Muscle of leg (tissue), 11 donors: ENCODE data around the gene ARHGEF2. TPM values are rescaled to one million over a fixed set of nuclear protein-coding genes. Genes with fewer than 3 reads are reported as not detected.
A peak's percentile ranks its signal among the peaks of the same experiment; 100 is the strongest.

ENCODE experiments used
- DNase-seq: peaks from one replicate; pipeline ENCODE4 v3.0.0; 2013
- H3K27ac ChIP-seq: one replicate; pipeline ENCODE4 v1.5.1; 2013; ENCODE audit warnings: mild to moderate bottlenecking, low read length, control low read depth
- H3K27me3 ChIP-seq: one replicate; pipeline ENCODE4 v1.6.1; 2013; ENCODE audit warnings: low read length; ENCODE audit not compliant: control insufficient read depth, insufficient read depth
- H3K36me3 ChIP-seq: one replicate; pipeline ENCODE4 v1.6.1; 2013; ENCODE audit warnings: low read length; ENCODE audit not compliant: control insufficient read depth, insufficient read depth
- H3K4me1 ChIP-seq: one replicate; pipeline ENCODE4 v1.6.1; 2013; ENCODE audit warnings: low read length; ENCODE audit not compliant: control insufficient read depth, insufficient read depth
- H3K4me3 ChIP-seq: one replicate; pipeline ENCODE4 v1.5.1; 2013; ENCODE audit warnings: low read length, control low read depth
- H3K9me3 ChIP-seq: replicated peaks from 2 replicates; pipeline ENCODE4 v1.6.1; 2013; ENCODE audit warnings: low read depth, low read length; ENCODE audit not compliant: control insufficient read depth
- WGBS: methylation state at CpG from one replicate; pipeline ENCODE4 v1.1.5; 2013; ENCODE audit warnings: missing lambda C conversion rate; ENCODE audit not compliant: insufficient coverage; 5-methylcytosine and 5-hydroxymethylcytosine counted together
- polyA plus RNA-seq, 8 donors: library from polyadenylated mRNA; unstranded; fragments of 120-200 nt; gene quantifications; one replicate each; pipeline versions ENCODE4 v1.2.1 to v1.2.3, GENCODE V29; 2013; ENCODE audit warnings: inconsistent platforms in 1 of 8, low replicate concordance in 1 of 8; ENCODE audit not compliant: insufficient read length in 8 of 8, insufficient read depth in 1 of 8
- total RNA-seq: library from RNA; stranded (reverse); fragments of 120-200 nt; gene quantifications from one replicate; pipeline ENCODE4 v1.2.4, GENCODE V29; 2013

Gene ARHGEF2
- total and polyA plus RNA-seq, 9 donors = 100 to 153 (median 139) TPM

DNA sequence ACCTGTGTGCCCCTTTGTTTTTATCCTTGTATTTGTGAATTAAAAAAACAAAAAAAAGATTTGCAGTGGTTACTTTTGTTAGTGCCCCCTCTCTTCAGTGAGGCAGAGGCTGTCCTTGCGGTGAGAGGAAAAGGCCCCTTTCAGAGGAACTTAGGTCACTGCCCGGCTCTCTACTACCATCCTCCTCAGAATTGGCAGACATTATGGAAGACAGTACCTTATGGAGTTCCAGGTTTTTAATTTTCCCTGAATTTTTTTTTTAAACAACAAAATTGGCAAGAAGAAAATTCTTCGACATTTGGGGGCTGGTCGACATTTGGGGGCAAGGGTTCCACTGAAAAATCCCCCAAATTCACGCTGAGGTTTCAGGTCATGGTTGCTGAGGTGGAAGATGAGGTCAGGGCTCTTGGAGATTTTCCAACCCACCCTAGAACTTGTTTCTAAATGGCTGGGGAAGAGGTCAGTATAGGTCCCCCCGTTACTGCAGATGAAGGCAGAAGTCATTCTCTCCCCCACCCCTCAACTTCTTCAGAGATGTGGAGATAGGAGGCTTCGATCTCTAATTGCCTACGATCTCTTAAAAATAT lies 31.6 kb downstream of the ARHGEF2 start:
- peaks cover 37% of the 10 kb centered on the region for H3K4me1 ChIP-seq

GRCh38 chr1:155944444-155944799 lies 33.9 kb downstream of the ARHGEF2 start:
- Histone ChIP-seq H3K27me3 (no peaks in the 10 kb centered on the region), H3K36me3 (peaks cover 34% of the 10 kb centered on the region), H3K4me1 (peaks cover 55% of the 10 kb centered on the region), H3K9me3 (no peaks in the 10 kb centered on the region), H3K4me3 (no peak overlapping the region), H3K27ac (no peak overlapping the region)
- DNase-seq = no peak
- WGBS = 26% methylated on average over 3 of the region's 6 CpGs

More for the DNA sequence above, 31.6 kb downstream of the ARHGEF2 start:
- no peaks in the 10 kb centered on the region for H3K27me3 ChIP-seq
- H3K9me3 ChIP-seq = no peaks in the 10 kb centered on the region
- peak overlapping the region; percentile 6 for H3K27ac ChIP-seq
- H3K4me3 ChIP-seq = no peak overlapping the region
- H3K36me3 ChIP-seq = peaks cover 56% of the 10 kb centered on the region
- DNase-seq = no peak
- 83% methylated on average over 1 of the region's 8 CpGs for WGBS

DNA sequence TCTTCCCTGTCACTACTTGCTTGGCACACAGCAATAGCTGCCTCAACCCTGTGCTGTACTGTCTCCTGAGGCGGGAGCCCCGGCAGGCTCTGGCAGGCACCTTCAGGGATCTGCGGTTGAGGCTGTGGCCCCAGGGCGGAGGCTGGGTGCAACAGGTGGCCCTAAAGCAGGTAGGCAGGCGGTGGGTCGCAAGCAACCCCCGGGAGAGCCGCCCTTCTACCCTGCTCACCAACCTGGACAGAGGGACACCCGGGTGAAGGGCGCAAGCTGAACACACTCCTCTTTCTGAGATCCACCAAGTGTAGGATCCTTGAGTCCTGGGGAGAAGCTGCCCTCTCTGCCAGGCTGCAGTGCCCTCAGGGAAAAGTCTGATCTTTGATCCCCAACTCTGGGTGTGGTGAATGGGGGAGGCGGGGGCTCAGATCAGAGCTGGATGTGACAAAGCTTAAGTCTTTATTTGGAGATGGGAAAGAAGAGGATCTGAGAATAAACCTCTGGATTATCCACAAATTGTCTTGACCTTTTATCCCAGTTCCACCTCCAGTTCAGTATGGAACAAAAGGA lies 35.7 kb downstream of the ARHGEF2 start:
- H3K4me1 ChIP-seq = peaks cover 60% of the 10 kb centered on the region
- DNase-seq = no peak
- no peak overlapping the region for H3K27ac ChIP-seq
- no peaks in the 10 kb centered on the region for H3K27me3 ChIP-seq
- no peak overlapping the region for H3K4me3 ChIP-seq
- H3K9me3 ChIP-seq = no peaks in the 10 kb centered on the region
- H3K36me3 ChIP-seq = peaks cover 20% of the 10 kb centered on the region
- WGBS = 76% methylated on average over 3 of the region's 11 CpGs

- no peaks in the 10 kb centered on the region for H3K9me3 ChIP-seq
- peak overlapping the region; percentile 80 for H3K27ac ChIP-seq
- no peak overlapping the region for H3K4me3 ChIP-seq
- H3K27me3 ChIP-seq = no peaks in the 10 kb centered on the region
- 77% methylated on average over 17 of the region's 29 CpGs for WGBS
- peaks cover 14% of the 10 kb centered on the region for H3K36me3 ChIP-seq
- DNase-seq = no peak
- H3K4me1 ChIP-seq = peaks cover 58% of the 10 kb centered on the region
Observed at GRCh38 chr1:155941845-155942531, 36.4 kb downstream of the ARHGEF2 start.

GRCh38 chr1:155940993-155941844 lies 37.1 kb downstream of the ARHGEF2 start, which contains the start of gene RXFP4:
TSS of gene RXFP4 (plus strand) at chr1:155941638. CDS start at chr1:155941710, 72 bp downstream.
- no peaks in the 10 kb centered on the region for H3K9me3 ChIP-seq
- peaks cover 6% of the 10 kb centered on the region for H3K36me3 ChIP-seq
- 43% methylated on average over 7 of the region's 11 CpGs for WGBS
- no peak within 1 kb of the TSS for H3K4me3 ChIP-seq
- no peak for DNase-seq
- peaks cover 56% of the 10 kb centered on the region for H3K4me1 ChIP-seq
- H3K27ac ChIP-seq = peak within 1 kb of the TSS; percentile 80
- H3K27me3 ChIP-seq = no peaks in the 10 kb centered on the region

GRCh38 chr1:155940482-155940992 lies 37.8 kb downstream of the ARHGEF2 start:
- Histone ChIP-seq H3K27ac (peak overlapping the region; percentile 80), H3K27me3 (no peaks in the 10 kb centered on the region), H3K4me3 (no peak overlapping the region), H3K9me3 (no peaks in the 10 kb centered on the region), H3K4me1 (peaks cover 50% of the 10 kb centered on the region), H3K36me3 (peaks cover 3% of the 10 kb centered on the region)
- WGBS = 53% methylated on average over 2 of the region's 4 CpGs
- DNase-seq = peak; percentile 61

- Histone ChIP-seq H3K4me3 (no peak overlapping the region), H3K9me3 (no peaks in the 10 kb centered on the region), H3K27ac (peak overlapping the region; percentile 47), H3K36me3 (peaks cover 4% of the 10 kb centered on the region), H3K27me3 (no peaks in the 10 kb centered on the region), H3K4me1 (peaks cover 48% of the 10 kb centered on the region)
- DNase-seq = peak; percentile 86
- no CpG with 5 or more reads among the region's 1 CpG for WGBS
Observed at GRCh38 chr1:155938220-155938627, 40.1 kb downstream of the ARHGEF2 start.

GRCh38 chr1:155934936-155935590 lies 43.3 kb downstream of the ARHGEF2 start:
- 86% methylated on average over 20 of the region's 24 CpGs for WGBS
- DNase-seq = peak; percentile 19

DNA sequence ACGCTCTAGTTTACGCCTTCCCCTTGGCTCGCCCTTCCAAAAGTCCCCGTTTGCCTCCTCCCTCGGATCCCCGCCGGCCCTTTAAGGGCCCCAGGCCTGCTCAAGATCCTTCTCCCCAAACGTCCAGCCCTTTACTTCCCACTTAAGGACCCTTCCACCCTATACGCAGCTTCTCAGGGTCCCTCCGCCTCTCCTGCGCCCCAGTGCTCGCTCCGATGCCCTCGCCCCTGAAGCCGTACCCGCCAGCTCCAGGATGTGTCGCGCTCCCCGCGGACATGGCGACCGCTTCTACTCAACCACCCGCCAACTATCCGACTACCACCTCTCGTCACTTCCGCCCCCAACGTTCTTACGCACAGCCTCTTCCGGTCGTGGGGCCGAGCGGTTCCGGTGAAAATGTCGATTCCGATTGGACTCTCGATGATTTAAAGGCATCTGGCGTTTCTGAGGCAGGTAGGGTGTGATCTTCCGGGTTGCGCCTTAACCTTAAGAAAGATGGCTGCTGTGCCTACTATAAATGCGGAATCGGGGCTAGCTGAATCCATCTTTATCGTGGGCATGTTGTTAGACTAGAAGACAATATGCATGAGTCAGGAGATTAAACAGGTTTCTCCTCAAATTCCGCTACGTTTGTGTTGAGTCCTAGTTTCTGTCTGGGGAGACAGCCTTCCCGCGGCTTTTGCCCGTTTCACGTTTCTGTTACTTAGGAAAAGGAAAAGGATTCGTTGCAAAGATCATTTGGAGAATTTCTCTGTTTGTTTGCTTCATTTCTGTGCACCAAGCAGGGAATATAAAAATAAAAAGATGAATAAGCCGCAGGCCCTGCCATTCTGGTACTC lies 44.0 kb downstream of the ARHGEF2 start, which contains the start of gene KHDC4:
Gene KHDC4 (minus strand): TSS at position 317 of the 839 bp plus-strand sequence. CDS start 40 bp downstream, at position 277.
- under 1% methylated on average over 38 of the region's 50 CpGs for WGBS
- peaks cover 30% of the 10 kb centered on the region for H3K4me1 ChIP-seq

More at GRCh38 chr1:155934936-155935590, 43.3 kb downstream of the ARHGEF2 start:
- peaks cover 27% of the 10 kb centered on the region for H3K36me3 ChIP-seq
- H3K27ac ChIP-seq = peak overlapping the region; percentile 83
- H3K9me3 ChIP-seq = no peaks in the 10 kb centered on the region
- no peaks in the 10 kb centered on the region for H3K27me3 ChIP-seq
- H3K4me1 ChIP-seq = peaks cover 32% of the 10 kb centered on the region
- peak overlapping the region; percentile 93 for H3K4me3 ChIP-seq

More for the DNA sequence above, 44.0 kb downstream of the ARHGEF2 start, which contains the start of gene KHDC4:
- Histone ChIP-seq H3K9me3 (no peaks in the 10 kb centered on the region), H3K36me3 (peaks cover 29% of the 10 kb centered on the region), H3K4me3 (peak within 1 kb of the TSS; percentile 93), H3K27me3 (no peaks in the 10 kb centered on the region), H3K27ac (peak within 1 kb of the TSS; percentile 96)
- peak; percentile 100 for DNase-seq
